Osteocyte (in vitro differentiated cells): ENCODE data around the gene MLLT3. TPM values are rescaled to one million over a fixed set of nuclear protein-coding genes. Genes with fewer than 3 reads are reported as not detected.

Source experiments
- DNase-seq: peaks from one replicate; pipeline ENCODE4 v3.0.0; 2021; ENCODE audit warnings: mixed read lengths; ENCODE audit not compliant: unreplicated experiment; ENCODE audit errors: extremely low spot score
- H3K27ac Mint-ChIP-seq: one replicate; pipeline ENCODE4 v1.8.0; 2021; ENCODE audit warnings: mild to moderate bottlenecking, mixed read lengths; ENCODE audit not compliant: unreplicated experiment
- H3K27me3 Mint-ChIP-seq: one replicate; pipeline ENCODE4 v1.8.0; 2021; ENCODE audit warnings: mixed read lengths; ENCODE audit not compliant: unreplicated experiment
- H3K36me3 Mint-ChIP-seq: one replicate; pipeline ENCODE4 v1.8.0; 2021; ENCODE audit warnings: mixed read lengths; ENCODE audit not compliant: unreplicated experiment
- H3K4me1 Mint-ChIP-seq: one replicate; pipeline ENCODE4 v1.8.0; 2021; ENCODE audit warnings: mixed read lengths; ENCODE audit not compliant: unreplicated experiment
- H3K4me3 Mint-ChIP-seq: one replicate; pipeline ENCODE4 v1.8.0; 2021; ENCODE audit warnings: mild to moderate bottlenecking, moderate library complexity, mixed read lengths; ENCODE audit not compliant: unreplicated experiment
- H3K9me3 Mint-ChIP-seq: one replicate; pipeline ENCODE4 v1.8.0; 2021; ENCODE audit warnings: mixed read lengths; ENCODE audit not compliant: unreplicated experiment
- CTCF ChIP-seq: fragments of 200-600 bp; sonication (generic); IDR thresholded peaks from 2 replicates; pipeline ENCODE4 v1.5.0; 2021; ENCODE audit warnings: antibody characterized with exemption, mild to moderate bottlenecking, moderate library complexity
- total RNA-seq: library from RNA; stranded (reverse); gene quantifications from 2 replicates; pipeline ENCODE4 v1.2.1, GENCODE V29; 2021

MLLT3 gene
- total RNA-seq, 1 donor from 2014 or later, result 19.5 TPM

GRCh38 chr9:20570087-20570486 lies 52.2 kb downstream of the MLLT3 start:
- Mint-ChIP-seq H3K9me3 (peaks cover 7% of the 10 kb centered on the region), H3K27ac (peak overlapping the region; percentile 74), H3K4me1 (peaks cover 45% of the 10 kb centered on the region), H3K27me3 (no peaks in the 10 kb centered on the region), H3K4me3 (peak overlapping the region; percentile 1), H3K36me3 (peaks cover 4% of the 10 kb centered on the region)
- no peak for DNase-seq
- no peak for TF ChIP-seq CTCF

DNA sequence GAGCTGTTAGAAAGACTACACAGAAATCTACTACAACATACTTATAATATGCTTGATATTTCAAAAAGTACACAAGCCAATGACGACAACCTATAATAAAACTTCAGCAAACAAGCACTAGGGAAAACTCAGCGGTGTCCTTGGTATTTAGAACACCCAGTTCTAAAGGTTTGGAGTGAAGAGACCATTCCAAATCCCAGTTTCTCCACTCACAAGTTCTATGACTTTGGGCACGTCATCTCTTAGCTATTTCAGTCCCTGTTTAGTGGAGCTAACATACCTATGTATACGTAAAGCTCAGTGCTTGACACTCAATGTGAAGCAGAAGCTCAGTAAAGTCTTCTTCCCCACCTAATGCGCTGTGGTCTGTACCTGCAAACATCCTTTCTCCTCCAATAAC lies 52.8 kb downstream of the MLLT3 start:
- Mint-ChIP-seq H3K9me3 (peaks cover 1% of the 10 kb centered on the region), H3K27ac (peak overlapping the region; percentile 86), H3K4me1 (peaks cover 45% of the 10 kb centered on the region), H3K36me3 (no peaks in the 10 kb centered on the region), H3K4me3 (no peak overlapping the region), H3K27me3 (no peaks in the 10 kb centered on the region)
- no peak for TF ChIP-seq CTCF
- DNase-seq, result no peak

DNA sequence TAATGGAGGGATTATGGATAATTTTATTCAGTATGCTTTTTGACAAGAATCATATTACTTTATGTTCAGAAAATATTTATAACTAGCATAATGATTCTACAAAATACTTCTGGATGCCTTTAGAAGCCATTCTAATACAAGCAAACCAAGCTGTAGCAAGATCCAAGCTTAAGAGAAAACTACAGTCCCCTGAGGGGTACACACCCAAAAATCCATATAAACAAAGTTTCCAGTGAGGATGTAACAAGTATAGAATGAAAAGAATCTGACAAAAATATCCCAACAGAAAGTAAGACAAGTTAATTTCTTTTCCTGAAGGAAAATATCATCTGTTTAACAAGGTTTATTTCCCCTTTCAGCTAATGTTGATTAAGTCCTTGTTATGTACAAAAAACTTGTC lies 53.9 kb downstream of the MLLT3 start:
- H3K36me3 Mint-ChIP-seq, result no peaks in the 10 kb centered on the region

DNA sequence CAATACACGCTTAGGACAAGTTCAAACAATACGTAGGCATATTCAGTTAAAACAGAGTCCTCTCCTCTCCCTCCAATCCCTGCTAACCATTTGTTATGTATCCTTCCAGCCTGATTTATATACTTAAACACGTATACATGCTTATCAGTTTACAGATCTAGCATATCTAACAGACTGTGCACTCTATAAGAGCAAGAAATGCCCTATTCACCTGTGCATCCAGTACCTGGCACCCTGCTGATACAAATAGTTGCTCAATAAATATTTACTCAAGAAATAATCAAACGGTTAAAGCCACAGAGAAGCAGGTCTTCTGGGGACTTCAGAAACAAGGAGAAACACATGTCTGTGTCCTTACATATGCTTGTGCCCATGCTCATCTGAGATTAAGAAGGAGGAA lies 55.9 kb downstream of the MLLT3 start:
- DNase-seq, result no peak
- H3K36me3 Mint-ChIP-seq, result no peaks in the 10 kb centered on the region
- no peak overlapping the region for H3K4me3 Mint-ChIP-seq
- H3K27ac Mint-ChIP-seq, result no peak overlapping the region
- no peaks in the 10 kb centered on the region for H3K9me3 Mint-ChIP-seq
- no peak for TF ChIP-seq CTCF
- H3K4me1 Mint-ChIP-seq, result peaks cover 42% of the 10 kb centered on the region
- H3K27me3 Mint-ChIP-seq, result no peaks in the 10 kb centered on the region

More for the DNA sequence above, 53.9 kb downstream of the MLLT3 start:
- no peak for TF ChIP-seq CTCF
- Mint-ChIP-seq H3K4me1 (peaks cover 45% of the 10 kb centered on the region), H3K4me3 (no peak overlapping the region), H3K9me3 (no peaks in the 10 kb centered on the region), H3K27ac (peak overlapping the region; percentile 86), H3K27me3 (no peaks in the 10 kb centered on the region)
- DNase-seq, result no peak

GRCh38 chr9:20564650-20565049 lies 57.6 kb downstream of the MLLT3 start:
- DNase-seq, result no peak
- TF ChIP-seq CTCF, result no peak
- H3K27me3 Mint-ChIP-seq, result no peaks in the 10 kb centered on the region
- H3K4me3 Mint-ChIP-seq, result no peak overlapping the region
- H3K9me3 Mint-ChIP-seq, result no peaks in the 10 kb centered on the region
- H3K27ac Mint-ChIP-seq, result no peak overlapping the region
- H3K4me1 Mint-ChIP-seq, result peaks cover 35% of the 10 kb centered on the region
- no peaks in the 10 kb centered on the region for H3K36me3 Mint-ChIP-seq
